Astrocyte of the cerebellum (primary cell): Measurements from ENCODE around the gene NDUFB7.
"Not testable (repeated sequence)": the region's sequence is repeated elsewhere in the genome, so short reads cannot be mapped to it uniquely, and the experiment has no call there.

Experiments used
- DNase-seq: peaks from one replicate; pipeline ENCODE4 v3.0.0-alpha.2; 2011; ENCODE audit warnings: low read depth
- H3K4me3 ChIP-seq: 2 replicates; pipeline ENCODE4 v1.5.1; 2011; ENCODE audit warnings: mild to moderate bottlenecking, low read depth, low read length, moderate library complexity
- CTCF ChIP-seq: IDR thresholded peaks from 2 replicates; pipeline ENCODE4 v1.5.1; 2012; ENCODE audit warnings: low read length, low read depth, moderate library complexity, mild to moderate bottlenecking; ENCODE audit errors: missing control alignments
- in situ Hi-C: cut with HindIII; loops from 2 replicates; pipeline ENCODE4 v1.10.0; 2017; ENCODE audit warnings: low sequenced_read_pairs

The NDUFB7 gene

GRCh38 chr19:14553042-14553938, 18.6 kb downstream of the NDUFB7 start:
- DNase-seq, result no peak
- no peak overlapping the region for H3K4me3 ChIP-seq
- in situ Hi-C loops, result no loop called here
- no peak for TF ChIP-seq CTCF

- in situ Hi-C loops, DNase-seq, H3K4me3 ChIP-seq: not testable (repeated sequence)
Observed at GRCh38 chr19:14552006-14552360, 19.9 kb downstream of the NDUFB7 start.

GRCh38 chr19:14551134-14552005, 20.5 kb downstream of the NDUFB7 start:
- not testable (repeated sequence) for DNase-seq, H3K4me3 ChIP-seq

GRCh38 chr19:14550201-14550754, 21.6 kb downstream of the NDUFB7 start:
- no peak for TF ChIP-seq CTCF
- no peak overlapping the region for H3K4me3 ChIP-seq
- DNase-seq, result no peak
- in situ Hi-C loops, result no loop called here

More at GRCh38 chr19:14551134-14552005, 20.5 kb downstream of the NDUFB7 start:
- in situ Hi-C loops, result not testable (repeated sequence)

GRCh38 chr19:14545716-14546082, 26.2 kb downstream of the NDUFB7 start:
- no peak for TF ChIP-seq CTCF
- H3K4me3 ChIP-seq, result no peak overlapping the region
- DNase-seq, result no peak
- in situ Hi-C loops, result no loop called here

GRCh38 chr19:14544977-14545715, 26.7 kb downstream of the NDUFB7 start:
- DNase-seq, result no peak
- in situ Hi-C loops, result no loop called here
- H3K4me3 ChIP-seq, result no peak overlapping the region

More at GRCh38 chr19:14544977-14545715, 26.7 kb downstream of the NDUFB7 start:
- no peak for TF ChIP-seq CTCF
